HepG2 (cell line): ENCODE measurements around the gene ART1. TPM values are rescaled to one million over a fixed set of nuclear protein-coding genes. Genes with fewer than 3 reads are reported as not detected.

Experiments used
- ATF2 ChIP-seq: sonication (generic); formaldehyde crosslinking; IDR thresholded peaks from 2 replicates; pipeline ENCODE4 v1.4.0; 2020; ENCODE audit warnings: missing genetic modification reagents
- ERF ChIP-seq: IDR thresholded peaks from 2 replicates; pipeline ENCODE4 v1.6.1; 2018; ENCODE audit warnings: missing biosample characterization, missing genetic modification reagents
- GLI4 ChIP-seq: sonication (generic); formaldehyde crosslinking; IDR thresholded peaks from 2 replicates; pipeline ENCODE4 v1.5.1; 2020; ENCODE audit warnings: missing genetic modification reagents, mild to moderate bottlenecking, moderate library complexity, borderline replicate concordance
- GPBP1L1 ChIP-seq: sonication (generic); formaldehyde crosslinking; IDR thresholded peaks from 2 replicates; pipeline ENCODE4 v1.5.0; 2020; ENCODE audit warnings: mild to moderate bottlenecking, missing genetic modification reagents
- NFKB2 ChIP-seq: sonication (generic); formaldehyde crosslinking; IDR thresholded peaks from 2 replicates; pipeline ENCODE4 v1.4.0; 2020; ENCODE audit warnings: missing genetic modification reagents, borderline replicate concordance
- ZNF407 ChIP-seq: sonication (generic); formaldehyde crosslinking; IDR thresholded peaks from one replicate; pipeline ENCODE4 v1.5.1; 2020; ENCODE audit warnings: mild to moderate bottlenecking, missing genetic modification reagents; ENCODE audit errors: not compliant biosample characterization
- ZNF446 ChIP-seq: sonication (generic); formaldehyde crosslinking; IDR thresholded peaks from 2 replicates; pipeline ENCODE4 v1.5.0; 2020; ENCODE audit warnings: mild to moderate bottlenecking, missing genetic modification reagents
- polyA plus RNA-seq, 8 experiments: library from polyadenylated mRNA; depleted of rRNA in 3 of 8; stranded (reverse) in 7 of 8; unstranded in 1 of 8; fragments of >200 nt; fragmentation: Illumina TruSeq in 4 of 8; extraction: Trizol in 4 of 8; gene quantifications; 2 replicates each; pipeline versions ENCODE4 v1.2.1 to v1.2.3, GENCODE V29; 2011 to 2016; ENCODE audit warnings: low read depth in 4 of 8, missing spikeins in 1 of 8, mixed read lengths in 1 of 8; ENCODE audit not compliant: insufficient read depth in 1 of 8
- total RNA-seq, 5 experiments: library from RNA; depleted of rRNA; stranded (reverse); fragments of >200 nt; fragmentation: Illumina TruSeq; extraction: Trizol; gene quantifications; 2 replicates each; pipeline ENCODE4 v1.2.3, GENCODE V29; 2016; ENCODE audit warnings: low read depth in 1 of 5

ART1 gene
- total and polyA plus RNA-seq, 2 of the 13 experiments (the other 11 are each of a cell fraction or from before 2014, with no cell fraction given), result not detected

GRCh38 chr11:3707176-3707575, 62.2 kb downstream of the ART1 start (continued):
- no peak for TF ChIP-seq ZNF407 (CRISPR knock-in tag)
- TF ChIP-seq GPBP1L1 (CRISPR knock-in tag), result no peak
- no peak for TF ChIP-seq NFKB2
- TF ChIP-seq ATF2 (CRISPR knock-in tag), result no peak
- no peak for TF ChIP-seq ZNF446 (CRISPR knock-in tag)
- no peak for TF ChIP-seq ERF (CRISPR knock-in tag)
- TF ChIP-seq GLI4 (CRISPR knock-in tag), result no peak
